Measurements from ENCODE around the gene SCT.

Gene SCT

DNA sequence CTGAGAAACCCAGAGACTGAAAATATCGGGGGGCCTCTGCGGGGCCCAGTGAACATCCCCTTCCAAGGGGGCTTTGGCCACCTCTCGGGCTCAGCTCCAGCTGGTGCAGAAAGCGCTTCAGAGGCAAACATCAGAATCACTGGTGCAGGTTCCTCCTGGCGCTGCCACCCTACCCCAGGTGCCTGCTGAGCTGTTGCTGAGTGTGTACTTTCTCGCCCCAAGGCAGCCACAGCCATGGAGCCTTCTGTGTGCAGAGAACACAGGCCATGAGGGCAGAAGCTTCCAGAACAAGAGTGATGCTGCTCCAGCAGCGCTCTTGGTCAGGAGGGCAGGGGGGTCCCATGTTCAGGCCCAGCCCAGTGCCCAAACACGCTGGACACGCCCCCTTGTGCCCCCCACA is 16.4 kb upstream of the SCT start:
- DNase-seq, result no peak

DNA sequence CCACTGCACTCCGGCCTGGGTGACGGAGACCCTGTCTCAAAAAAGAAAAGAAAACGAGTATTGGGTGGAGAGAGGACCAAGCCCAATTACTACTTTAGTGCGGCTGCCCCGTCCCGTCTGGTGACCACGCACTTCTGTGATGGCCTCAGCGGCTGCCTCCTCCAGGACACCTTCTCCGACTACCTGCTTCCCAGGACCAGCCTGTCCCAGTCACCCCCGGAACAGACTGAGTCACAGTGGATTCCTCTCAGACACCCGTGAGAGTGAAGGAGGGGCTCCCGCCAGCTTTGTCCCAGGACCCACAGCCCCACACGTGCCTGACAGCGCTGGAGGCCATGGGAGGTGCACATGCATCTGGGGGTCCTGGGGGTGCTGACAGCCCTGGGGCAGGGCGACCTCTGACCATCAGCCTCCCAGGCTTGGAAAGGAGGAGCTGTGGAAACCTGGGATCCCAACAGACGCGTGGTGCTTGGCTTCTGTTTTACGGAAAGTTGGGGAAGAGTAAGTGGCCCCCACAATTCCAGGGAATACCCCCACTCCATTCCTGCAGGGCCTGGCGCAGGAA is 14.9 kb upstream of the SCT start:
- DNase-seq, result no peak

DNA sequence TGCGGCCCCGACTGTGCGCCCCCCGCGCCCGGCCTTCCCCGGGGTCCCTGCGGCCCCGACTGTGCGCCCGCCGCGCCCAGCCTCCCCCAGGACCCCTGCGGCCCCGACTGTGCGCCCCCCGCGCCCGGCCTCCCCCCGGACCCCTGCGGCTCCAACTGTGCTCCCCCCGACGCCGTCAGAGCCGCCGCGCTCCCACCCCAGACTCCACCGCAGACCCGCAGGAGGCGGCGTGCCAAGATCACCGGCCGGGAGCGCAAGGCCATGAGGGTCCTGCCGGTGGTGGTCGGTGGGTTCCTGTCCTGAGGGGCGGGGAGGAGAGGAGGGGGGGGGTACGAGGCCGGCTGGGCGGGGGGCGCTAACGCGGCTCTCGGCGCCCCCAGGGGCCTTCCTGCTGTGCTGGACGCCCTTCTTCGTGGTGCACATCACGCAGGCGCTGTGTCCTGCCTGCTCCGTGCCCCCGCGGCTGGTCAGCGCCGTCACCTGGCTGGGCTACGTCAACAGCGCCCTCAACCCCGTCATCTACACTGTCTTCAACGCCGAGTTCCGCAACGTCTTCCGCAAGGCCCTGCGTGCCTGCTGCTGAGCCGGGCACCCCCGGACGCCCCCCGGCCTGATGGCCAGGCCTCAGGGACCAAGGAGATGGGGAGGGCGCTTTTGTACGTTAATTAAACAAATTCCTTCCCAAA is 13.2 kb upstream of the SCT start:
- no peak for DNase-seq

DNA sequence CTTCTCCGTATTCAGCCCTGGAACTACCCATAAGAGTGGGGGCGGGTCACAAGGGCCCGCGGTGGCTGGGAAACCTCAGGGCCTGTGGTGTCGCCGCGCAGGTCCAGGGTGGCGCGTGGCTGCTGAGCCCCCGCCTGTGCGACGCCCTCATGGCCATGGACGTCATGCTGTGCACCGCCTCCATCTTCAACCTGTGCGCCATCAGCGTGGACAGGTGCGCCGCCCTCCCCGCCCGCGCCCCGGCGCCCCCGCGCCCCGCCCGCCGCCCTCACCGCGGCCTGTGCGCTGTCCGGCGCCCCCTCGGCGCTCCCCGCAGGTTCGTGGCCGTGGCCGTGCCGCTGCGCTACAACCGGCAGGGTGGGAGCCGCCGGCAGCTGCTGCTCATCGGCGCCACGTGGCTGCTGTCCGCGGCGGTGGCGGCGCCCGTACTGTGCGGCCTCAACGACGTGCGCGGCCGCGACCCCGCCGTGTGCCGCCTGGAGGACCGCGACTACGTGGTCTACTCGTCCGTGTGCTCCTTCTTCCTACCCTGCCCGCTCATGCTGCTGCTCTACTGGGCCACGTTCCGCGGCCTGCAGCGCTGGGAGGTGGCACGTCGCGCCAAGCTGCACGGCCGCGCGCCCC is 12.5 kb upstream of the SCT start:
- DNase-seq, result no peak

DNA sequence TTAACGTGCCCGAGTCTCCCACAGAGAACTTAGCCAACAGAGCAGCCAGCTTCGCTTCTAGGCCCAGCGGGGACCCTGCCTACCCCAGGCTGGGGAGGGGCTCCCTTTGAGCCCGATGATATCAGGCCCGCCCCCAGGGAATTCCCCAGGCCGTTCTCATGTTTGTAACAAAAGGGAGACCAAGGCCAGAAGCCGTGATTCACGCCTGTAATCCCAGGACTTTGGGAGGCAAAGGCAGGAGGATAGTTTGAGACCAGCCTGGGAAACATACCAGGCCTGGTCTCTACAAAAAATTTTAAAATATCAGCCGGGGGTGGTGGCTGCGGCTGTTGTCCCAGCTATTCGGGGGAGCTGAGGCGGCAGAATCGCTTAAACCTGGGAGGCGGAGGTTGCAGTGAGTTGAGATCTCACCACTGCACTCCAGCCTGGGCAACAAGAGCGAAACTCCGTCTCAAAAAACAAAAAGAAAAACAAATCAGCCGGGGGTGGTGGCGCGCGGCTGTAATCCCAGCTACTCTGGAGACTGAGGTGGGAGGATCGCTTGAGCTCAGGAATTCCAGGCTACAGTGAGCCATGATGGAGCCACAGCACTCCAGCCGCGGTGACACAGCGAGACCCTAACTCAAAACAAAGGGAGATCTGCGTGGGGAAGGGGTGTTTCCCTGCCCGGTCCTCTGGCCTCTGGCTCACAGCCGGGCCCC is 11.8 kb upstream of the SCT start:
- DNase-seq, result no peak

DNA sequence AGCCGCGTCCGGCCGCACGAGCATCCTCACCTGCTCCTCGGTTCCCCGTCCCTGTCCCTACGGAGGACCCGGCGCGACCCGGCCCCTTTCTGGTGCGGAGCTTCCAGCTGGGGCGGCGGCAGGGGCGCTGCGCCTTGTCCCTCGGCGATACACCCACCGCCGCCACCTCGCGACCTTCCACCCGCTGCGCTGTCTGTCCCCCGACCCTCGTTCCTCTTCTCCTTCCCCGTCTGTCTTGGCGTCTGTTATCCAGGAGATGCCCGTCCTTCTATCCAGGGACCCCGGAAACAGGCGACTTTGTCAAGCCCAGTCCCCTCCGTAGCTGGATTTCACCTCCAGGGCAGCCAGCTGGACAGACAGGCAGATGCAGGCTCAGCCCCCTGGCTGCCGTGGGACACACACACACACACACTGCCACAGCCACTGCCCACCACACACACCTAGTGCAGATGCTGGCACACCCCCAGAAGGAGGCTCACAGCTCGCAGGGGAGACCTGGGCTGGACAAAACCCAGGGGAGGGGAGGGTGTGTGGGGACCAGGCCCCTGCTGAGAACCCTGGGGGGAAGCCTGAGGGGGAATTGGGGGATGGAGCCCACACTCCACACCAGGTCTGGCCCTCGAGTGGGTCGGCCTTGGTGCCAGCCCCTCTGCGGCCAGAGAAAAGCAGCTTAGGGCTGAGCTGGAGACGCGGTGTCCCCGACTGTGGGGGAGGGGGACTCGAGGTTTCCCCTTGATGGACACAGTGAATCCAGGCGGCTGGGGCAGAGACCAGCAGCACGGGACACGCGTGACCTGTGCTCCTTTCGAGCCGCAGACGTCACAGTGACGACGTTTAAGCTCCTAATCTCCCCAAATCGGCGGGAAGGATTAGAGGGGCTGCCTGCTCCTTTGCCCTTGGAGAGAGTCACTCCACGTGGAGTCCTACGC is 10.9 kb upstream of the SCT start:
- DNase-seq, result no peak

DNA sequence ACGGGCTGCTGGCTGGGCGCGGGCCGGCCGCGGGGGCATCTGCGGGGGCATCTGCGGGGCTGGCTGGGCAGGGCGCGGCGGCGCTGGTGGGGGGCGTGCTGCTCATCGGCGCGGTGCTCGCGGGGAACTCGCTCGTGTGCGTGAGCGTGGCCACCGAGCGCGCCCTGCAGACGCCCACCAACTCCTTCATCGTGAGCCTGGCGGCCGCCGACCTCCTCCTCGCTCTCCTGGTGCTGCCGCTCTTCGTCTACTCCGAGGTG is 10.3 kb upstream of the SCT start:
- DNase-seq, result no peak

DNA sequence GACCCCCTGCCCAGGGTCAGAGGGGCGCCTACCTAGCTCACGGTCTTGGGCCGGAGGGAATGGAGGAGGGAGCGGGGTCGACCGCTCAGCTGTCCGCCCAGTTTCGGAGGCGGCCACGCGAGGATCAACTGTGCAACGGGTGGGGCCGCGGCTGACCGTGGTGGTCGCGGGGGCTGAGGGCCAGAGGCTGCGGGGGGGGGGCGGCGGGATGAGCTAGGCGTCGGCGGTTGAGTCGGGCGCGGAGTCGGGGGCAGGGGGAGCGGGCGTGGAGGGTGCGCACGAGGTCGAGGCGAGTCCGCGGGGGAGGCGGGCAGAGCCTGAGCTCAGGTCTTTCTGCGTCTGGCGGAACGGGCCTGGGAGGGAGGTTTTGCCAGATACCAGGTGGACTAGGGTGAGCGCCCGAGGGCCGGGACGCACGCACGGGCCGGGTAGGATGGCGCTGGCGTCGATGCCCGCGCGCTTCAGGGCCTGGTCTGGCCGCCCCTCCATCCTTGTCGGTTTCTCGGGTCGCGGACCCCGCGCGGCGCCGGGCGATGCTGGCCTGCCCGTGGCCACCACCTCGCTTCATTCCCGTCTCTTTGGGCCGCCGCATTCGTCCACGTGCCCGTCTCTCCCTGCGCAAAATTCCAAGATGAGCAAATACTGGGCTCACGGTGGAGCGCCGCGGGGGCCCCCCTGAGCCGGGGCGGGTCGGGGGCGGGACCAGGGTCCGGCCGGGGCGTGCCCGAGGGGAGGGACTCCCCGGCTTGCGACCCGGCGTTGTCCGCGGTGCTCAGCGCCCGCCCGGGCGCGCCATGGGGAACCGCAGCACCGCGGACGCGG is 9.7 kb upstream of the SCT start, which contains the start of gene DRD4:
DRD4 (plus strand) TSS at position 759 of the 822 bp plus-strand sequence; CDS start at position 795, 36 bp downstream.
- DNase-seq, result no peak

DNA sequence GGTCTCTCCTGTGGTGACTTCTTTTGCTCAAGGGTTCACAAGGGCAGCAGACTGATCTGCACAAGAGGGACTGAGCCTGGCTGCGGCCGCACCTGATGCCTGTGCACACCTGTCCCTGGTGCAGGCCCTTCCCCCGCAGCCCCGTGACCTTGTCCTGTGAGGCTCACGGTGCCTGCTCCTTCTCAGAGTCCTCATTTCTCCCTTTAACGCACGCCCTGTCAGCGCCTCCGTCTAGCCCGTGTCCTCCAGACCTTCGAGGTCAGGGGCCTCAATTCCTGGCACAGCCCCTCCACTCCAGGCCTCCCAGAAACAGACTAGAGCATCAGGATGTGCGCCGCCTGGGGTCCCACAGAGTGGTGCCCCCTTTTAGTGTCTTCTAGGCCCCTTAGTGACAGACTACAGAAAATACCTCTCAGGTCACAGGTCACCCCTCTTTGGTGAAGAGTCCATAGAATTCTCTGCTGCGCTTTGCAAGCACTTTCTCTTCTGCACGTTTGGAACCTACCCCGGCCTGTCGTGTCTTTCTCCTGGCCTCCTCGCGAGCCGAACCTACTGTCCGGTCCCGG is 9.0 kb upstream of the SCT start:
- DNase-seq, result no peak

DNA sequence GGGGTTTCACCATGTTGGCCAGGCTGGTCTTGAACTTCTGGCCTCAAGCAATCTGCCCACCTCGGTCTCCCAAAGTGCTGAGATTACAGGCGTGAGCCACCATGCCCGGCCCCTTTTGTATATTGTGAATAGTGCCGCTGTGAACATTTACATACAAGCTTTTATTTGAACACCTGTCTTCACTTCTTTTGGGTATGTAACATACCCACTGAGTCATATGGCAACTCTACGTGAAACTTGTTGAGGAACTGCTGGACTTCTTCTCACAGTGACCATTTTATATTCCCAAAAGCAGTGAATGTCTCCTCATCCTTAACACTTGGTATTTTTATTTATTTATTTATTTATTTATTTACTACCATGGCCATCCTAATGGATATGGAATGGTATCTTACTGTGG is 3.9 kb upstream of the SCT start:
- no peak for DNase-seq

DNA sequence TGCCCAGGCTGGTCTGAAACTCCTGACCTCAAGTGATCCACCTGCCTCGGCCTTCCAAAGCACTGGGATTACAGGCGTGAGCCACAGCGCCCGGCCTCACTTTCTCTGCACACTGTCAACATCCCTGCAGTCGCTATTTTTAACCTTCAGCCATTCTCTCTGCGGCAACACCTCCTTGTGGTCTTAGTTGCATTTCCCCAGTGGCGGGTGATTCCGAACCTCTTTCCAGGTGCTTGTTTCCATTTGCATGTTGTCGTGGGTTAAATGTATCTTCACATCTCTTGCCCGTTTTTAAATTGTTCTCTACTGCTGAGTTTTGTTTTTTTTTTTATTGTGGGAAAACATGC is 2.2 kb upstream of the SCT start:
- DNase-seq, result no peak

DNA sequence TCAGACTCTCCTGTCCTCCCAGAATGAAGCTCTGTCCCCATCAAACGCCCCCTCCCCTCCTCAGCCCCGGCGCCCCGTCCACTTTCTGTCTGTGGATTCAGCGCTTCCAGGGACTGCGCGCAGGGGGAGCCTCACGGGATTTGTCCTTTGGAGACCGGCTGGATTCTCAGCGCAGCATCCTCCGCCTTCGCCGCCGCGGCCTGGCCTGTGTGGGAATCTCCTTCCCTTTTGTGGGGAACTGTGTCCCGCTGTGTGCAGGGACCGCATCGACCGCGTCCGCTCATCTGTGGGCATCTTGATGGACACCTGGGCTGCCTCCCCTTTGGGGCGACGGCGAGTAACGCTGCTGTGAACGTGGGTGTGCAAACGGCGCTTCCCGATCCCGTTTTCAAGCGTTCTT is 1.1 kb upstream of the SCT start:
- no peak for DNase-seq

DNA sequence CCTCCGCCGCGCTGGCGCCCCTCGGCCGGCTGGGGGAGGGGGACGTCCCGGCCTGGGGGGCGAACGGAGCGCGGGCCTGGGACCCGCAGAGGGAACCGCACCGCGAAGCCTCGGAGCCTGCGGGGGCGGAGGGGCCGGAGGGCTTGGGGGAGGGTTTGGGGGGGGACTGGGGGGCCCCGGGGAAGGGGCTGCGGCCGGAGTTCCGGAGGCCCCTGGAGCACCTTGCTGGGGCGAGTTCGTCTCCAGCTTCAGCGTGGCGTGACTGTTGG is 261 bp upstream of the SCT start:
- no peak for DNase-seq

DNA sequence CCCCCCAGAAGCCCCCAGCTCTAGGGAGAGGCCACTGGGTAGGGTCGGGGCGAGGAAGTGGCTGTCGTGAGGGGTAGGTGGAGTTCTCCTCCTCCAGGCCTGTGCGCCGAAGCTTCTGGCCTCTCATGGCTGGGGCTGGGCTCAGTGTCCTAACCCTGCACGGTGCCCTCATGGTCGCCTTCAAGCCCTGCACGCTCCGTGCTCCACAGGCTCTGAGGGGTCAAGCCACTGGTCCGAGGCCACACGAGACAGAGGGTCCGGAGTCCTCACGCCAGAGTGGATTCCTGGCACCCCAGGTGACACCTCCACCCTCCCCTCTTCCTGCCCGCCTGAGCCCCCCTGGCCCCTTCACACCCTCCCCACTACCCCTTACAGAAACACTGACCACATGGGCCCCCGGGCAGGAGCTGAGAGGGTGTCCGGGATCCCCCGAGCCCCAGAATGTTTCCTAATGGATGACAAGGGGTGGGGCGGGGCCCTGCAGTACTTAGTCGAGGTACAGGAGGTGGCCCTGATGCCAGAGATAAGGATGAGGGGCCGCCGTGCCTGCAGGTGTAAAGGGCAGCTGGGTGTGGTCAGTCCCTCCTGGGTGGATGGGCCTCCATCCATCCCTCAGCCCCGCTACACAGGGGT is 1.2 kb downstream of the SCT start:
- DNase-seq, result no peak

DNA sequence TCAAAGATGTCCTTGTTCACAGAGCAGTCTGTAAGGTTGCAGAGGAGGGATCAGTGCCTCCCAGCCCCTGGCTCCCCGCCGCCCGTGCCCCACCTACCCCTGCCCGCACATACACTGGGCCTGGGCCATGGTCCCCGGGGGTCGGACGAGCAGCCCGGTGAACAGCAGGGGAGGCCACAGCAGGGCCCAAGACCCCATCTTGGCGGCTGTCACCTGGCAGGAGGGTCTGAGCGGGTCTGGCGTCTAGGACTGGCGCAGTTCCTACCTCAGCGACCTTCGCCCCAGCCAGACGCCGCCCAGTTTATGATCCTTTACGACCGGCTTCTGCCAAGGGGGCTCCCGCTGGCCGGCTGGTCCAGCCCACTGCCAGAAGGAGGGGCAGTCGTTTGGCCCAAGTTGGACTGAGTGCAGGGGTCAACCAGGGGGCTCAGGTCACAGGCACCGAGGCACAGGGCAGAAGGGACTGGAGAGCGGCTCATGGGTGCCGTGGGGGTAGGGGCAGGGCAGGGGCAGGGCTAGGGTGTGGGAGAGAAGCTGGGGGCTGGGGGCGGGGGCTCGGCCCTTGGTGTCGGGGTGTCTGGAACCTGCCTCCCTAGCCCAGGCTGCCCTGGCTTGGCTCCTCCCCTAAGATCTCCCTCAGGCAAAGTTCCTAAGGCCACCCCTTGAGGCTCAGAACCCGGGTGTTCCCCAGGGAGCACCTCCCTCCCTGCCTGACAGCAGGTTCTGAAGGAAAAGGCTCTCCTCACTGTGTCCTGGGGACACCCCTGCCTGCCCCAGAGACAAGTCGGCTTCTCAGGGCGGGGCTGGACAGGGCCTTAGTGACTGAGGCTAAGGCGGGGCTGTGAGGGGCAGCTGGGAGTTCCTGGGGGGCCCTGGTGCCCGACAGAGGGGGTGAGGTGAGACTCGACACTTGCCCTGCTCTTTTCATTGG is 2.0 kb downstream of the SCT start, which contains the start of gene CDHR5:
CDHR5 (minus strand) TSS at position 251 of the 931 bp plus-strand sequence; CDS start at position 198, 53 bp downstream.
- no peak for DNase-seq

DNA sequence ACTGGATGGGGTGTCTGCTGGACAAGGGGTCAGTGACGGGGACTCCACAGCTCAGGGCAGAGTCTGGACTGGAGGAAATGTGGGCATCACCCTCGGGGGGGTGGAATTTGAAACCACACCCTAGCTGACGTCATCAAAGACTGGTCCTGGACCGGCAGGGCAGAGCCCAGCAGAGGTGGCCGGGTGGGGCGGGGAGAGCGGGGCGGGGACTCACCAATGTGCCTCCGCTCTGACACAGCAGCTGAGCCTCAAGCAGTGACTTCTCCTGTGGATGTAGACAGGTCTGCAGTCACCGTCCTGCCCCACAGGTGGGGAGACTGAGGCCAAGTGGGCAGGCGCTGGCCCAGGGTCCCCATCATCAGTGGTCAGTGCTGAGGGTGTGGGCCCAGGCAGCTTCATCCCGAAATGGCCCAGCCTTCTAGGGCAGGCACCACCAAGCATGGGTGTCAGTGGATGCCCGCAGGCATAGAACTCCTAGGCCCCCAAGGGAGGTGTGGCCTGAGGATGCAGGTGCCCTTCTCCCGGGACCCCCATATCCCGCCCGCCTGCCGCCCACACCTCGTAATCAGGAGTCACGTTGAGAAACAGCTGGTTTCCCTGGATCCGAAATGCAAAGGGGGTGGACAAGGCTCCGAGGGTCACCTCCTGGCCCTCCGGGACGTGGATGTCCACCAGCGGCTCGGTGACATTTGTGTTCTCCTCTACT is 2.8 kb downstream of the SCT start:
- DNase-seq, result no peak

DNA sequence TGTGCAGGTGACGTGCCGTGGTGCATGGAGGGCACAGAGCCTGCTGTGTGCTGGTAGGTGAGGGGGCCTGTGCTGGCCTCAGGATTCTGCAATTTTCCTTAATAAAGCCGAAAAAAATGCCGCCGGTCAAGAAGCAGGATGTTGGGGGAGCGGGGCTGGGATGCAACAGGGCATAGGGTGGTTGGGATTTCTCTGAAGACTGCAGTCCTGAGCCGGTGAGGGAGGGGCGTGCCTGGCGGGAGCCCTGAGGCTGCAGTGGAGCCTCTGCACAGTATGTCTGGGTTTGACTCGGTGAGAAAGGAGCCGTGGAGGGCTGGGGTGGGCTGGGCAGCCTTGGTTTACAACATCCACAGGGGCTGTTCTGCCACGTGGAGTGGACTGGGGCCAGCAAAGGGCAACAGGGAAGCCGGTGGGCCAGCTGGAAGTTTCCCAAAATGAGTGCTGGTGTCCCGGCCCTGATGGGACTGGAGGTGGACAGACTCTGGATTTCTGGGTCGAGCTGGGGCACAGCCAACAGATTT is 3.6 kb downstream of the SCT start:
- no peak for DNase-seq

DNA sequence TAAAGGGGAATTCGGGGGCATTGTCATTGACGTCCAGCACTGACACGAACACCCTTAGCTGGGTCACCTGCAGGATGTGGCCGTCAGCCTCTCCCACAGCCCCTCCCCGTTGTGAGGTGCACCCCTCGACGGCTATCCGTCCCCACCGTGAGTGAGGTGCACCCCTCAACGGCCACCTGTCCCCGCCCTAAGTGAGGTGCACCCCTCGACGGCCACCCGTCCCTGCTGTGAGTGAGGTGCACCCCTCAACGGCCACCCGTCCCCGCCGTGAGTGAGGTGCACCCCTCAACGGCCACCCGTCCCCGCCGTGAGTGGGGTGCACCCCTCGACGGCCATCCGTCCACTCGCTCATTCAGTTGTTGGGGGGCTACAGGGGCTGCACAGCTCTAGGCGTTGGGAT is 5.1 kb downstream of the SCT start:
- DNase-seq, result no peak
